Naive B cell (primary cell): ENCODE measurements around the gene ACSF3. TPM values are rescaled to one million over a fixed set of nuclear protein-coding genes. Genes with fewer than 3 reads are reported as not detected.
A peak's percentile ranks its signal among the peaks of the same experiment; 100 is the strongest.
"Not testable (repeated sequence)": the region's sequence is repeated elsewhere in the genome, so short reads cannot be mapped to it uniquely, and the experiment has no call there.

Experiments
- ATAC-seq, 2 donors: fragments of 150-1000 bp; cut with Tn5 transposase; 2 replicates each; pipeline ENCODE4 v1.10.0; 2021; ENCODE audit warnings: low read depth in 2 of 2, mild to moderate bottlenecking in 2 of 2, moderate library complexity in 2 of 2
- DNase-seq: peaks from one replicate; pipeline ENCODE4 v3.0.0; 2022
- H3K27ac Mint-ChIP-seq, 6 donors: one replicate each; pipeline ENCODE4 v1.8.0; 2020 to 2022; ENCODE audit warnings: mild to moderate bottlenecking in 6 of 6, mixed read lengths in 6 of 6, moderate library complexity in 5 of 6, inconsistent platforms in 2 of 6
- H3K27me3 Mint-ChIP-seq, 3 donors: one replicate each; pipeline ENCODE4 v1.8.0; 2021 to 2022; ENCODE audit warnings: mixed read lengths in 3 of 3, mild to moderate bottlenecking in 1 of 3
- H3K36me3 Mint-ChIP-seq, 2 donors: one replicate each; pipeline ENCODE4 v1.8.0; 2020 to 2022; ENCODE audit warnings: mixed read lengths in 2 of 2, inconsistent platforms in 1 of 2, mild to moderate bottlenecking in 1 of 2
- H3K4me1 Mint-ChIP-seq, 3 donors: one replicate each; pipeline ENCODE4 v1.8.0; 2020 to 2022; ENCODE audit warnings: mixed read lengths in 3 of 3, inconsistent platforms in 1 of 3, mild to moderate bottlenecking in 1 of 3, moderate library complexity in 1 of 3
- H3K4me3 Mint-ChIP-seq, 8 donors: one replicate each; pipeline ENCODE4 v1.8.0; 2020 to 2022; ENCODE audit warnings: mild to moderate bottlenecking in 8 of 8, mixed read lengths in 8 of 8, moderate library complexity in 8 of 8, inconsistent platforms in 2 of 8
- H3K9me3 Mint-ChIP-seq, 7 donors: one replicate each; pipeline ENCODE4 v1.8.0; 2020 to 2022; ENCODE audit warnings: mixed read lengths in 7 of 7, mild to moderate bottlenecking in 5 of 7, inconsistent platforms in 2 of 7, moderate library complexity in 1 of 7
- polyA plus RNA-seq, 6 donors: library from polyadenylated mRNA; unstranded; fragments of 300-500 nt; fragmentation: Illumina TruSeq; gene quantifications; one replicate each; pipeline ENCODE4 v1.2.3, GENCODE V29; 2021; ENCODE audit warnings: low read depth in 6 of 6

ACSF3 gene
- polyA plus RNA-seq, 6 donors from 2014 or later = 30.0 to 43.6 (median 33.9) TPM

GRCh38 chr16:89061086-89061485 lies 32.6 kb upstream of the ACSF3 start:
- Mint-ChIP-seq H3K36me3 (no peaks in the 10 kb centered on the region), H3K9me3 (no peaks in the 10 kb centered on the region), H3K27ac (peak overlapping the region in 4 of 6 donors; percentile 64 to 96 (median 78)), H3K4me1 (peaks cover 13 to 42% (median 33%) of the 10 kb centered on the region in 3 donors), H3K4me3 (peak overlapping the region in 1 of 8 donors; percentile 30), H3K27me3 (peaks cover 0 to 5% (median 0%) of the 10 kb centered on the region in 3 donors)
- ATAC-seq (no peak), DNase-seq (no peak)

GRCh38 chr16:89061590-89062380 lies 31.9 kb upstream of the ACSF3 start:
- H3K9me3 Mint-ChIP-seq = no peaks in the 10 kb centered on the region
- ATAC-seq = no peak

DNA sequence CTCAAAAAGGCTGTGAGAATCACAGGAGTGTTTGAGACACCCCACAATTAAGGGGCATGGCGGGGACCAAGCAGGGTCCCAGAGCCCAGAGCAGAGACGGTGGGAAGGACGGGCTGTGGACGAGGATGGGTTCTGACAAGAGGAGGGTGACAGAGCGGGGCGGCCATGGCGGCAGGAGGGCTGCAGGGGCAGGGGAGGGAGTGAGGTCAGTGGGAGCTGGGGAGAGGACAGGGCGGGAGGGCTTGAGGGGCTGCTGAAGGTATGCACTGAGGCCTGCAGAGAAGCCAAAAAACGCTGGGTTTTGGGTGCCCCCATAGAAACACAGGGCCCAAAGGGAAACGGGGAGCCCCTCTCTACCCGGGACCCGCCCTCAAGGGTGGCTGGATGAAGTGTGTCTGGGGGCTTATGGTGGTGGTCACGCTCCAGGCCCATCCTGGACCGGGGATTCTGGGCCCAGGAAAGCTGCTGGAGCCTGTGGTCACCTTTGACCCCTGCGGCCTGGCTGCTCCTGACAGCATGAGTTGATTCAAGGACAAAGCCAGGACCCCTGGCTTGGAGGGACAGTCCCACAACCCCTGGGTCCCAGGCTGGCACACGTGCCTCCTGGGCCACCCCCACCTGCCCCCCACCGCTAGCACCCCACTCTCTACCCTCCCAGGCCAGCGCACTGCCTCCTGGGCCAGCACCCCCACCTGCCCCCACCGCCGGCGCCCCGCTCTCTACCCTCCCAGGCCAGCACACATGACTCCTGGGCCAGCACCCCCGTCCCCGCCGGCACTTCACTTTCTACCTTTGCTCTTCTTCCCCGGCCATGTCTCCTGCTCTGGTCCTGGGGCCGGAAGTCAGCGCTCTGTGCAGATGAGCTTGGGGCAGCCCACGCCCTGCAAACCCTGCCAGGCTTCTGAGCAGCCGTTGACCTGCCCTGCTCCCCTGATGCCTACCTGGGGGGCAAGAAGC lies 31.0 kb upstream of the ACSF3 start:
- H3K4me1 Mint-ChIP-seq = peaks cover 18 to 54% (median 39%) of the 10 kb centered on the region in 3 donors
- H3K27me3 Mint-ChIP-seq = peaks cover 0 to 1% (median 0%) of the 10 kb centered on the region in 3 donors
- peak overlapping the region in 1 of 8 donors; percentile 57 for H3K4me3 Mint-ChIP-seq
- no peaks in the 10 kb centered on the region for H3K9me3 Mint-ChIP-seq
- no peak for DNase-seq
- no peak for ATAC-seq
- no peaks in the 10 kb centered on the region for H3K36me3 Mint-ChIP-seq
- H3K27ac Mint-ChIP-seq = peak overlapping the region in 5 of 6 donors; percentile 41 to 91 (median 87)

More at GRCh38 chr16:89061590-89062380, 31.9 kb upstream of the ACSF3 start:
- peaks cover 13 to 46% (median 35%) of the 10 kb centered on the region in 3 donors for H3K4me1 Mint-ChIP-seq
- H3K27ac Mint-ChIP-seq = peak overlapping the region in 5 of 6 donors; percentile 78 to 96 (median 90)
- DNase-seq = no peak
- H3K36me3 Mint-ChIP-seq = no peaks in the 10 kb centered on the region
- peaks cover 0 to 5% (median 0%) of the 10 kb centered on the region in 3 donors for H3K27me3 Mint-ChIP-seq
- peak overlapping the region in 1 of 8 donors; percentile 30 for H3K4me3 Mint-ChIP-seq

GRCh38 chr16:89063768-89064320 lies 29.8 kb upstream of the ACSF3 start:
- Mint-ChIP-seq H3K36me3 (no peaks in the 10 kb centered on the region), H3K27me3 (no peaks in the 10 kb centered on the region), H3K4me3 (peak overlapping the region in 1 of 8 donors; percentile 37), H3K4me1 (peaks cover 23 to 55% (median 39%) of the 10 kb centered on the region in 3 donors), H3K27ac (peak overlapping the region in 3 of 6 donors; percentile 43 to 70 (median 61)), H3K9me3 (no peaks in the 10 kb centered on the region)
- ATAC-seq = no peak
- no peak for DNase-seq

GRCh38 chr16:89064606-89065457 lies 28.8 kb upstream of the ACSF3 start:
- Mint-ChIP-seq H3K27ac (peak overlapping the region in 5 of 6 donors; percentile 9 to 89 (median 82)), H3K9me3 (no peaks in the 10 kb centered on the region), H3K4me3 (peak overlapping the region in 6 of 8 donors; percentile 19 to 85 (median 43)), H3K36me3 (no peaks in the 10 kb centered on the region), H3K27me3 (no peaks in the 10 kb centered on the region), H3K4me1 (peaks cover 23 to 55% (median 39%) of the 10 kb centered on the region in 3 donors)
- ATAC-seq (peak; percentile 29 to 51), DNase-seq (peak; percentile 40)

DNA sequence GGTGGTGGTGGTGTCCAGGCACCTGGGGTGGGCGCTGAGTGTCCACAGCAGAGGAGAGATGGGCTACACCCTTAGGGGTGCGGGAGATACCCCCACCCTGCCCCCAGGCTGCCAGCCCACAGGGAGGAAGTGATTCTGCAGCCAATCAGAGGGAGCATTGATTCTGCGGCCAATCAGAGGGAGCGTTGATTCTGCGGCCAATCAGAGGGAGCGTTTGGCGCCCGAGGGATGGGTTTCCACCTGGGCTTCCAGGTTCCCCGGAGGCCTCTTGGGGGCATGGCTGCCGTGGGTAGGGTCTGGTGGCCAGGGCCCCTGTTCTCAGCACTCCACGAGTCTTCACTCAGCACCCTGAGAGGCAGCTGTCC lies 28.2 kb upstream of the ACSF3 start:
- Mint-ChIP-seq H3K4me3 (peak overlapping the region in 6 of 8 donors; percentile 19 to 85 (median 43)), H3K9me3 (no peaks in the 10 kb centered on the region), H3K27ac (peak overlapping the region in 4 of 6 donors; percentile 46 to 89 (median 83)), H3K27me3 (no peaks in the 10 kb centered on the region), H3K4me1 (peaks cover 23 to 49% (median 33%) of the 10 kb centered on the region in 3 donors), H3K36me3 (no peaks in the 10 kb centered on the region)
- ATAC-seq (peak; percentile 38 to 53), DNase-seq (no peak)

DNA sequence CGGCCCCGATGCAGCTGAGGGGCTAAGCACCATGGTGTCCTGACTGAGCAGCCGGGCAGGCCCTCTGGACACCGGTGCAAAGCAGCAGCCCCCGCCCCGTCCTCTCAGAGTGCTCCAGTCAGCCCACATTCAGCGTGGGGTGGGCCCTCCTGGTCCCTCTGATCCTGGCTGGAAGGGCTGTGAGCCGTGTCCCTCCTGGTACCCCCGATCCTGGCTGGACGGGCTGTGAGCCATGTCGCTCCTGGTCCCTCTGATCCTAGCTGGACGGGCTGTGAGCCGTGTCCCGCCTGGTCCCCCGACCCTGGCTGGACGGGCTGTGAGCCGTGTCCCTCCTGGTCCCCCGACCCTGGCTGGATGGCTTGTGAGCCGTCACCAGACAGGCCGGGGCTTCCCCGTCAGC lies 26.9 kb upstream of the ACSF3 start:
- Mint-ChIP-seq H3K9me3 (no peaks in the 10 kb centered on the region), H3K4me3 (peak overlapping the region in 1 of 8 donors; percentile 29), H3K27ac (no peak overlapping the region), H3K27me3 (peaks cover 0 to 3% (median 0%) of the 10 kb centered on the region in 3 donors), H3K4me1 (peaks cover 23 to 40% (median 25%) of the 10 kb centered on the region in 3 donors), H3K36me3 (no peaks in the 10 kb centered on the region)
- DNase-seq (no peak), ATAC-seq (no peak)

GRCh38 chr16:89067677-89068443 lies 25.8 kb upstream of the ACSF3 start:
- Mint-ChIP-seq H3K9me3 (no peaks in the 10 kb centered on the region), H3K4me3 (peak overlapping the region in 2 of 8 donors; percentile 32 to 43), H3K4me1 (peaks cover 19 to 34% (median 23%) of the 10 kb centered on the region in 3 donors), H3K27me3 (peaks cover 0 to 6% (median 0%) of the 10 kb centered on the region in 3 donors), H3K36me3 (no peaks in the 10 kb centered on the region), H3K27ac (peak overlapping the region in 1 of 6 donors; percentile 38)
- DNase-seq = peak; percentile 39
- peak; percentile 34 to 39 for ATAC-seq

DNA sequence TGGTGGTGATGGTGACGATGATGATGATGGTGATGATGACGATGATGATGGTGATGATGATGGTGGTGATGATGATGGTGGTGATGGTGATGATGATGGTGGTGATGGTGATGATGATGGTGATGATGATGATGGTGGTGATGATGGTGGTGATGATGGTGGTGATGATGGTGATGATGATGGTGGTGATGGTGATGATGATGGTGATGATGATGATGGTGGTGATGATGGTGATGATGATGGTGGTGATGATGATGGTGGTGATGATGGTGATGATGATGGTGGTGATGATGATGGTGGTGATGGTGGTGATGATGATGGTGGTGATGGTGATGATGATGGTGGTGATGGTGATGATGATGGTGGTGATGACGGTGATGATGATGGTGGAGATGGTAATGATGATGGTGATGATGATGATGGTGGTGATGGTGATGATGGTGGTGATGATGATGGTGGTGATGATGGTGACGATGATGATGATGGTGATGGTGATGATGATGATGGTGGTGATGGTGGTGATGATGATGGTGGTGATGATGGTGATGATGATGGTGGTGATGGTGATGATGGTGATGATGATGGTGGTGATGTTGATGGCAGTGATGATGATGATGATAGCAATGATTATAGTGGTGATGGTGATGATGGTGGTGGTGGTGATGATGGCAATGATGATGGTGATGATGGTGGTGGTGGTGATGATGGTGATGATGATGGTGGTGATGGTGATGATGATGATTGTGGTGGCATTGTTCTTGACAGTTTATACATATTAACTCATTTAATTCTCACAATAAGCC lies 24.6 kb upstream of the ACSF3 start:
- not testable (repeated sequence) for H3K36me3 Mint-ChIP-seq, DNase-seq, H3K4me3 Mint-ChIP-seq, ATAC-seq, H3K27me3 Mint-ChIP-seq, H3K27ac Mint-ChIP-seq, H3K9me3 Mint-ChIP-seq
- peaks cover 16 to 32% (median 18%) of the 10 kb centered on the region in 3 donors for H3K4me1 Mint-ChIP-seq

- Mint-ChIP-seq H3K4me1 (peaks cover 16 to 24% (median 18%) of the 10 kb centered on the region in 3 donors), H3K36me3 (no peaks in the 10 kb centered on the region), H3K27ac (peak overlapping the region in 1 of 6 donors; percentile 49), H3K27me3 (peaks cover 0 to 6% (median 0%) of the 10 kb centered on the region in 3 donors), H3K9me3 (no peaks in the 10 kb centered on the region), H3K4me3 (no peak overlapping the region)
- DNase-seq (no peak), ATAC-seq (no peak)
Measured at GRCh38 chr16:89069920-89070319, 23.7 kb upstream of the ACSF3 start.

- no peak overlapping the region for H3K4me3 Mint-ChIP-seq
- no peaks in the 10 kb centered on the region for H3K36me3 Mint-ChIP-seq
- H3K4me1 Mint-ChIP-seq = peaks cover 12 to 18% (median 12%) of the 10 kb centered on the region in 3 donors
- no peaks in the 10 kb centered on the region for H3K9me3 Mint-ChIP-seq
- H3K27ac Mint-ChIP-seq = no peak overlapping the region
- DNase-seq = no peak
- H3K27me3 Mint-ChIP-seq = peaks cover 0 to 6% (median 0%) of the 10 kb centered on the region in 3 donors
- ATAC-seq = no peak
Measured at GRCh38 chr16:89070590-89070989, 23.1 kb upstream of the ACSF3 start.
